ENCODE measurements around the gene COA4.

Gene COA4

DNA sequence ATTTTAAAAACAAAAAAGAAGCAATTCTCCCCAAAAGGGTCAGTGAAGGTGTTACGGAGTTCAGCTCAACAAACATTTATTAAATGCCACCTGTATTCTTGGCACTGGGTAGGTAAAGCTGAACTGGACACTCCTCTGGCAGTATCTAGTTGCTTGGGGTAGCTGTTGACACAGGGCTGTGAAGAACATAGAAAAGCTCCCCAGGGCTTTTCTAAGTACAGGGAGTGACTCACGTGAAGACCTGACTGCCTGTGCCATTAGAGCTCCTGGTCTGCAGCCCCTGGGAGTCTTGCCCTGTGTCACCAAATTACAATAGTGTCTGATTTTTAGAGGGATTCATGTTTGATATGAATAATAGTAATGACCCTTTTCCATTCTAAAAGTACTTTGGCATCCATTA is 43.6 kb downstream of the COA4 start:
- no peak for DNase-seq (ENCODE audit: extremely low read depth, low read depth)
- H3K4me3 ChIP-seq (replicated peaks; ENCODE audit: low read depth, low read length) = no peak overlapping the region
- TF ChIP-seq, protein P1, sequence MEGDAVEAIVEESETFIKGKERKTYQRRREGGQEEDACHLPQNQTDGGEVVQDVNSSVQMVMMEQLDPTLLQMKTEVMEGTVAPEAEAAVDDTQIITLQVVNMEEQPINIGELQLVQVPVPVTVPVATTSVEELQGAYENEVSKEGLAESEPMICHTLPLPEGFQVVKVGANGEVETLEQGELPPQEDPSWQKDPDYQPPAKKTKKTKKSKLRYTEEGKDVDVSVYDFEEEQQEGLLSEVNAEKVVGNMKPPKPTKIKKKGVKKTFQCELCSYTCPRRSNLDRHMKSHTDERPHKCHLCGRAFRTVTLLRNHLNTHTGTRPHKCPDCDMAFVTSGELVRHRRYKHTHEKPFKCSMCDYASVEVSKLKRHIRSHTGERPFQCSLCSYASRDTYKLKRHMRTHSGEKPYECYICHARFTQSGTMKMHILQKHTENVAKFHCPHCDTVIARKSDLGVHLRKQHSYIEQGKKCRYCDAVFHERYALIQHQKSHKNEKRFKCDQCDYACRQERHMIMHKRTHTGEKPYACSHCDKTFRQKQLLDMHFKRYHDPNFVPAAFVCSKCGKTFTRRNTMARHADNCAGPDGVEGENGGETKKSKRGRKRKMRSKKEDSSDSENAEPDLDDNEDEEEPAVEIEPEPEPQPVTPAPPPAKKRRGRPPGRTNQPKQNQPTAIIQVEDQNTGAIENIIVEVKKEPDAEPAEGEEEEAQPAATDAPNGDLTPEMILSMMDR (IDR thresholded peaks at IDR 0.05; ENCODE audit: low read depth, low read length, missing control alignments) = no peak

DNA sequence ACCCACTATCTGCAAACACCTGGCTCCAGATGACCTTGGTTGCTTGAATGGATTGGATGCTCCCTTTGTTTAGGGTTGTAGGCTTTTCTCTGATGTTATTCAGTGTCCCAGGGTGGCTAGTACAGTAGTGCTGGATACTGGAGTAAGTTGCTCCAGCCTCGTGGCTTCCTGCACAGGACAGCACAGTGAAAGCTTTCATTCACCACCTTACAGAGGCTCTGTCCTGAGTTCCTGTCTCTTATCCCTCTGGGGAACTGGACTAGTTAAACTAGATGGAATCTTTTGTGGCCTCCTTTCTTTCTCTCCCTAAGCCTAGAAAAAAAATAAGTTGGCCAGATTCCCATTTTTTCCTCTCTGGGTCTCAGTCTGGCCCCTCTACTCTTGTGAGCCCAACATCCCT is 46.4 kb downstream of the COA4 start:
- TF ChIP-seq, protein P1 (IDR thresholded peaks at IDR 0.05; ENCODE audit: low read depth, low read length, missing control alignments) = no peak
- no peak for DNase-seq (ENCODE audit: extremely low read depth, low read depth)
- no peak overlapping the region for H3K4me3 ChIP-seq (replicated peaks; ENCODE audit: low read depth, low read length)
